Measurements from ENCODE around the gene PTPRN2. TPM values are rescaled to one million over a fixed set of nuclear protein-coding genes. Genes with fewer than 3 reads are reported as not detected.

PTPRN2 gene
- total RNA-seq, 1 experiment from 2014 or later = 2.1 TPM

DNA sequence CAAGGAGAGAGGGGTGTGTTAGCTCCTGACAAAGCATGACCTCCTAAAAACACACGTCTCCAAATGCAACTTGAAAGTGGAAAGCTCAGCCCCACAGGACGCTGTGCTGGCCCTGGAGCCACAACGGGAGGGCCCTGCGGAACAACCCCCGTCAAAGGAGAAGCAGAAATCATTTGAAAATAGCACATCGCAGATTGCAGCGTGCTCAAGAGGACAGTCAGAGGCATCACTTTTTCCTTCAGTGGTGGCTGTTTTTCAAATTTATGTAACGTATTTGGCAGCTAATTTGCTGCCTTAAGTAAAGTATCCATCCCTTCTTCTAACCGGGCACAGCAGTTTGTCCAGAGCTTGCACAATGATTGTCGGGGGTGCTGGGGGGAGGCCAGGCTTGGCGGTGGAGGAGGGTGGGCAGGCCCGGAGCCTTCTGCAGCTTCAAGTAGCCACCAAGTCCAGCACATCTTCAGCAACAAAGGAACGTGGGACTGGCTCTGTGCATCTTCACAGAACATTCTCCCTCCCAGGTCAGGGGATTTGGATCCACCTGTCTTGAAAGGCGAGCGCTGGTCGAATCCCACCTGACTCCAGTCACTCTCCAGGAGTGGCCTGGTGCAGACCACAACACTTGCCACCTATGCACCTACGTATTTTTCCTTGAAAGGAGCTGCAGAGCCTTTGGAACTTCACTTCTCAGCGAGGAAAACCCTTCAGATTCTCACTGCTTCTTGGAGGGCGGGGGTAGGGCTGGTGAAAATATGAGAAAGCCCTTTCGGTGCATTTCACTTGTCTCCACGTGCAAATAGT is 904.5 kb downstream of the PTPRN2 start:
- Histone ChIP-seq H3K9me3 (ENCODE audit: control insufficient read depth in 1 of 2, insufficient read depth in 1 of 2, low read depth in 1 of 2, low read length in 2 of 2) (no peaks in the 10 kb centered on the region), H3K4me2 (ENCODE audit: low read length) (no peak overlapping the region), H3K4me1 (ENCODE audit: control insufficient read depth in 1 of 2, insufficient read depth in 2 of 2, low read length in 2 of 2) (peaks cover 0 to 3% of the 10 kb centered on the region in 2 experiments; a peak in 1 of 4 replicates), H3K9ac (ENCODE audit: low read length) (no peak overlapping the region), H3K4me3 (replicated peaks in 1 of 2; ENCODE audit: low read depth in 1 of 2, low read length in 2 of 2) (no peak overlapping the region), H3K36me3 (ENCODE audit: control insufficient read depth in 1 of 2, insufficient read depth in 2 of 2, low read length in 2 of 2) (peaks cover 6 to 7% of the 10 kb centered on the region in 2 experiments), H3K79me2 (ENCODE audit: insufficient read depth, low read length) (peaks cover 7% of the 10 kb centered on the region), H2AFZ (ENCODE audit: low read depth, low read length, poor library complexity, severe bottlenecking) (no peak overlapping the region), H3K27ac (ENCODE audit: low read depth, low read length) (no peak overlapping the region), H3K27me3 (ENCODE audit: insufficient read depth, low read length) (no peaks in the 10 kb centered on the region), H3K9me2 (ENCODE audit: insufficient read depth) (no peaks in the 10 kb centered on the region), H4K20me1 (ENCODE audit: insufficient read depth) (no peaks in the 10 kb centered on the region)
- CTCF ChIA-PET = no interaction called here
- BruUV-seq (replicated peaks) = no TSS peak
- intact Hi-C loops (cut with micrococcal nuclease) = loop anchor here (10.0 kb wide), 1 partner anchor 248 kb away; no protein-coding TSS in a partner anchor
- POLR2A ChIA-PET = no interaction called here
- RAD21 ChIA-PET (ENCODE audit: low non-redundant PET in 1 of 2, low total read pairs in 2 of 2, uncharacterized antibody in 2 of 2, unreplicated experiment in 2 of 2) = interaction anchor here in 1 of 2 experiments (0.6 kb wide), 1 partner anchor 204 kb away, joined by 5 read pairs; no protein-coding TSS in a partner anchor
- ATAC-seq (no peak), DNase-seq (ENCODE audit: low read depth, low spot score) (no peak)
- TF ChIP-seq, protein P1, sequence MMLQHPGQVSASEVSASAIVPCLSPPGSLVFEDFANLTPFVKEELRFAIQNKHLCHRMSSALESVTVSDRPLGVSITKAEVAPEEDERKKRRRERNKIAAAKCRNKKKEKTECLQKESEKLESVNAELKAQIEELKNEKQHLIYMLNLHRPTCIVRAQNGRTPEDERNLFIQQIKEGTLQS (IDR thresholded peaks at IDR 0.05) = no peak
- TF ChIP-seq, protein P2, sequence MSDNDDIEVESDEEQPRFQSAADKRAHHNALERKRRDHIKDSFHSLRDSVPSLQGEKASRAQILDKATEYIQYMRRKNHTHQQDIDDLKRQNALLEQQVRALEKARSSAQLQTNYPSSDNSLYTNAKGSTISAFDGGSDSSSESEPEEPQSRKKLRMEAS (IDR thresholded peaks at IDR 0.05) = no peak
- TF ChIP-seq SRF (IDR thresholded peaks at IDR 0.05; ENCODE audit: low read depth) (no peak), ZNF274 (IDR thresholded peaks at IDR 0.05; ENCODE audit: low read depth, low read length) (no peak), POLR2AphosphoS5 (IDR thresholded peaks at IDR 0.05; ENCODE audit: low read depth, low read length) (no peak), CEBPB (IDR thresholded peaks at IDR 0.05; ENCODE audit: low read depth) (no peak), CBX3 (IDR thresholded peaks at IDR 0.05; ENCODE audit: low read depth) (no peak), SP1 (IDR thresholded peaks at IDR 0.05; ENCODE audit: low read depth) (no peak), SIN3A (IDR thresholded peaks at IDR 0.05; ENCODE audit: low read depth) (no peak), TCF7L2 (IDR thresholded peaks at IDR 0.05; ENCODE audit: borderline replicate concordance, extremely low read depth, insufficient read depth, insufficient read length) (no peak), FOSL1 (IDR thresholded peaks at IDR 0.05; ENCODE audit: low read depth) (no peak), POLR2A (IDR thresholded peaks at IDR 0.05; ENCODE audit: borderline replicate concordance, extremely low read depth, insufficient read depth, insufficient read length) (no peak), JUND (IDR thresholded peaks at IDR 0.05) (no peak), ZFX (IDR thresholded peaks at IDR 0.05) (no peak), YY1 (IDR thresholded peaks at IDR 0.05; ENCODE audit: extremely low read depth, insufficient replicate concordance, low read depth, low read length) (no peak)
- TF ChIP-seq, protein P3, sequence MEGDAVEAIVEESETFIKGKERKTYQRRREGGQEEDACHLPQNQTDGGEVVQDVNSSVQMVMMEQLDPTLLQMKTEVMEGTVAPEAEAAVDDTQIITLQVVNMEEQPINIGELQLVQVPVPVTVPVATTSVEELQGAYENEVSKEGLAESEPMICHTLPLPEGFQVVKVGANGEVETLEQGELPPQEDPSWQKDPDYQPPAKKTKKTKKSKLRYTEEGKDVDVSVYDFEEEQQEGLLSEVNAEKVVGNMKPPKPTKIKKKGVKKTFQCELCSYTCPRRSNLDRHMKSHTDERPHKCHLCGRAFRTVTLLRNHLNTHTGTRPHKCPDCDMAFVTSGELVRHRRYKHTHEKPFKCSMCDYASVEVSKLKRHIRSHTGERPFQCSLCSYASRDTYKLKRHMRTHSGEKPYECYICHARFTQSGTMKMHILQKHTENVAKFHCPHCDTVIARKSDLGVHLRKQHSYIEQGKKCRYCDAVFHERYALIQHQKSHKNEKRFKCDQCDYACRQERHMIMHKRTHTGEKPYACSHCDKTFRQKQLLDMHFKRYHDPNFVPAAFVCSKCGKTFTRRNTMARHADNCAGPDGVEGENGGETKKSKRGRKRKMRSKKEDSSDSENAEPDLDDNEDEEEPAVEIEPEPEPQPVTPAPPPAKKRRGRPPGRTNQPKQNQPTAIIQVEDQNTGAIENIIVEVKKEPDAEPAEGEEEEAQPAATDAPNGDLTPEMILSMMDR (IDR thresholded peaks at IDR 0.05 in 2 of 3, conservative IDR thresholded peaks at IDR 0.05 in 1 of 3; ENCODE audit: borderline replicate concordance in 1 of 3, insufficient read depth in 1 of 3, low read depth in 2 of 3, low read length in 2 of 3) = no peak
- TF ChIP-seq, protein P4, sequence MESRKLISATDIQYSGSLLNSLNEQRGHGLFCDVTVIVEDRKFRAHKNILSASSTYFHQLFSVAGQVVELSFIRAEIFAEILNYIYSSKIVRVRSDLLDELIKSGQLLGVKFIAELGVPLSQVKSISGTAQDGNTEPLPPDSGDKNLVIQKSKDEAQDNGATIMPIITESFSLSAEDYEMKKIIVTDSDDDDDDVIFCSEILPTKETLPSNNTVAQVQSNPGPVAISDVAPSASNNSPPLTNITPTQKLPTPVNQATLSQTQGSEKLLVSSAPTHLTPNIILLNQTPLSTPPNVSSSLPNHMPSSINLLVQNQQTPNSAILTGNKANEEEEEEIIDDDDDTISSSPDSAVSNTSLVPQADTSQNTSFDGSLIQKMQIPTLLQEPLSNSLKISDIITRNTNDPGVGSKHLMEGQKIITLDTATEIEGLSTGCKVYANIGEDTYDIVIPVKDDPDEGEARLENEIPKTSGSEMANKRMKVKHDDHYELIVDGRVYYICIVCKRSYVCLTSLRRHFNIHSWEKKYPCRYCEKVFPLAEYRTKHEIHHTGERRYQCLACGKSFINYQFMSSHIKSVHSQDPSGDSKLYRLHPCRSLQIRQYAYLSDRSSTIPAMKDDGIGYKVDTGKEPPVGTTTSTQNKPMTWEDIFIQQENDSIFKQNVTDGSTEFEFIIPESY (IDR thresholded peaks at IDR 0.05; ENCODE audit: extremely low read depth, insufficient replicate concordance, low read length) = no peak
- TF ChIP-seq, protein P5, sequence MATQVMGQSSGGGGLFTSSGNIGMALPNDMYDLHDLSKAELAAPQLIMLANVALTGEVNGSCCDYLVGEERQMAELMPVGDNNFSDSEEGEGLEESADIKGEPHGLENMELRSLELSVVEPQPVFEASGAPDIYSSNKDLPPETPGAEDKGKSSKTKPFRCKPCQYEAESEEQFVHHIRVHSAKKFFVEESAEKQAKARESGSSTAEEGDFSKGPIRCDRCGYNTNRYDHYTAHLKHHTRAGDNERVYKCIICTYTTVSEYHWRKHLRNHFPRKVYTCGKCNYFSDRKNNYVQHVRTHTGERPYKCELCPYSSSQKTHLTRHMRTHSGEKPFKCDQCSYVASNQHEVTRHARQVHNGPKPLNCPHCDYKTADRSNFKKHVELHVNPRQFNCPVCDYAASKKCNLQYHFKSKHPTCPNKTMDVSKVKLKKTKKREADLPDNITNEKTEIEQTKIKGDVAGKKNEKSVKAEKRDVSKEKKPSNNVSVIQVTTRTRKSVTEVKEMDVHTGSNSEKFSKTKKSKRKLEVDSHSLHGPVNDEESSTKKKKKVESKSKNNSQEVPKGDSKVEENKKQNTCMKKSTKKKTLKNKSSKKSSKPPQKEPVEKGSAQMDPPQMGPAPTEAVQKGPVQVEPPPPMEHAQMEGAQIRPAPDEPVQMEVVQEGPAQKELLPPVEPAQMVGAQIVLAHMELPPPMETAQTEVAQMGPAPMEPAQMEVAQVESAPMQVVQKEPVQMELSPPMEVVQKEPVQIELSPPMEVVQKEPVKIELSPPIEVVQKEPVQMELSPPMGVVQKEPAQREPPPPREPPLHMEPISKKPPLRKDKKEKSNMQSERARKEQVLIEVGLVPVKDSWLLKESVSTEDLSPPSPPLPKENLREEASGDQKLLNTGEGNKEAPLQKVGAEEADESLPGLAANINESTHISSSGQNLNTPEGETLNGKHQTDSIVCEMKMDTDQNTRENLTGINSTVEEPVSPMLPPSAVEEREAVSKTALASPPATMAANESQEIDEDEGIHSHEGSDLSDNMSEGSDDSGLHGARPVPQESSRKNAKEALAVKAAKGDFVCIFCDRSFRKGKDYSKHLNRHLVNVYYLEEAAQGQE (IDR thresholded peaks at IDR 0.05; ENCODE audit: low read depth) = no peak
